Measurements from ENCODE around the gene TIAL1. TPM values are rescaled to one million over a fixed set of nuclear protein-coding genes. Genes with fewer than 3 reads are reported as not detected.

TIAL1 gene
- total and polyA plus RNA-seq, 2 of the 13 experiments (the other 11 are each of a cell fraction or from before 2014, with no cell fraction given): 31.5 to 148 TPM

DNA sequence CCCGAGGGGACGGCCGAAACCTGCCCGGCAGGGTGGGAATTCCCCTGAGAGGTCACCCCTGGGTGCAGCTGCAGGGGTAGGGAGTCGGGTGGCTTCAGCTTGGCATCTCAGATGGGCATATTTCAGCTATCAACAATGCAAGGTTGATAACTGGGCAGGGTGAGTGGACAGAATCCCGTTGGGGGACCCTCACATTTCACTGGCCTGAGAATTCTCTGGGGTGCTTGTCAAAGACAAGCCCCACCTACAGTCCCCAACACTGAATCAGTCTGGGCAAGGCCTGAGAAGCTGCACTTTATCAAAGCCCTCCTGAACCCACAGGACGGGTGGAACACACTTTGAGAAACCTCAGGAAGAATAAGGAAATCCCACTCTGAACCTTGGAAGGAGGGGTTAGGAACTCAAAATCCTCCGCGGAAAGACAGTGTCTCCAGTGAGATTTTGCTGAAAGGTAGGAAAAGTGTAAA, 57.4 kb downstream of the TIAL1 start (continued):
- TF ChIP-seq ZNF646 (CRISPR knock-in tag; IDR thresholded peaks at IDR 0.05) (no peak), SCMH1 (CRISPR knock-in tag; IDR thresholded peaks at IDR 0.05; ENCODE audit: borderline replicate concordance) (no peak), ZNF547 (CRISPR knock-in tag; IDR thresholded peaks at IDR 0.05) (no peak), MBD4 (IDR thresholded peaks at IDR 0.05; ENCODE audit: borderline replicate concordance, low read length) (no peak), ZNF317 (CRISPR knock-in tag; IDR thresholded peaks at IDR 0.05) (no peak), FOXJ3 (CRISPR knock-in tag; IDR thresholded peaks at IDR 0.05; ENCODE audit: borderline replicate concordance) (no peak), PHF8 (CRISPR knock-in tag; IDR thresholded peaks at IDR 0.05) (no peak)

All from HepG2 (cell line).